Loucy (cell line): ENCODE results near the gene GALNT10.

Source experiments
- CTCF ChIP-seq: fragments of 200-600 bp; sonication (generic); conservative IDR thresholded peaks from 2 replicates; pipeline ENCODE4 v1.5.1; 2014; ENCODE audit warnings: mild to moderate bottlenecking, antibody characterized with exemption, low read length
- EZH2phosphoT487 ChIP-seq: fragments of 200-600 bp; IDR thresholded peaks from 2 replicates; pipeline ENCODE4 v1.6.1; 2018; ENCODE audit warnings: antibody characterized with exemption, mild to moderate bottlenecking, moderate library complexity, borderline replicate concordance

- no peak for TF ChIP-seq CTCF
- TF ChIP-seq EZH2phosphoT487, result no peak
Measured at GRCh38 chr5:154329519-154330040, 139.0 kb downstream of the GALNT10 start.
